Panc1 (cell line): Measurements from ENCODE around the gene CNGA4. TPM values are rescaled to one million over a fixed set of nuclear protein-coding genes. Genes with fewer than 3 reads are reported as not detected.

Source experiments
- ATAC-seq: fragments of 200-7000 bp; cut with Tn5 transposase; 2 replicates; pipeline ENCODE4 v1.9.1; 2020; ENCODE audit warnings: mild to moderate bottlenecking, moderate library complexity
- BruUV-seq: library from RNA; stranded (reverse); fragments of 400-500 nt; replicated peaks from 2 replicates; lab custom pipeline; 2021; lab: Mats Ljungman, UMichigan
- CTCF ChIA-PET: fragments of 300-600 bp; sonication (Branson Sonifier 250); formaldehyde crosslinking; loops from one replicate; lab custom pipeline; 2022; ENCODE audit warnings: antibody characterized with exemption; lab: Charles Lee
- POLR2A ChIA-PET: fragments of 300-600 bp; sonication (Branson Sonifier 250); formaldehyde crosslinking; loops from one replicate; lab custom pipeline; 2022; ENCODE audit warnings: antibody characterized with exemption; lab: Charles Lee
- DNase-seq: peaks from one replicate; pipeline ENCODE4 v3.0.0-alpha.2; 2010; ENCODE audit warnings: low read depth, low spot score
- H3K27ac ChIP-seq: 2 replicates; pipeline ENCODE4 v1.5.1; 2011; ENCODE audit warnings: mild to moderate bottlenecking, low read length, inconsistent platforms
- H3K27me3 ChIP-seq: fragments of 200-500 bp; sonication (Bioruptor generic); 2 replicates; pipeline ENCODE4 v1.6.0; 2014; ENCODE audit warnings: low read length, inconsistent platforms; ENCODE audit not compliant: control insufficient read depth, insufficient read depth
- H3K36me3 ChIP-seq: fragments of 200-500 bp; sonication (Bioruptor generic); 2 replicates; pipeline ENCODE4 v1.5.1; 2014; ENCODE audit warnings: inconsistent platforms, mild to moderate bottlenecking, low read length, moderate library complexity; ENCODE audit not compliant: control insufficient read depth, insufficient read depth
- H3K4me1 ChIP-seq: 2 replicates; pipeline ENCODE4 v1.5.1; 2011; ENCODE audit warnings: inconsistent platforms, mild to moderate bottlenecking, low read length, moderate library complexity; ENCODE audit not compliant: control insufficient read depth, insufficient read depth
- H3K4me3 ChIP-seq, 2 experiments: 2 replicates each; pipeline ENCODE4 v1.5.1; 2011 to 2012; ENCODE audit warnings: low read depth in 2 of 2, low read length in 2 of 2, mild to moderate bottlenecking in 2 of 2, inconsistent platforms in 1 of 2, moderate library complexity in 1 of 2
- H3K9me3 ChIP-seq: fragments of 200-500 bp; sonication (Bioruptor generic); 2 replicates; pipeline ENCODE4 v1.5.1; 2014; ENCODE audit warnings: low read depth, mild to moderate bottlenecking, inconsistent platforms, low read length, moderate library complexity; ENCODE audit not compliant: control insufficient read depth, insufficient read depth
- CTCF ChIP-seq: fragments of 450-650 bp; IDR thresholded peaks from 2 replicates; pipeline ENCODE4 v1.5.1; 2017; ENCODE audit warnings: mild to moderate bottlenecking
- POLR2AphosphoS5 ChIP-seq: IDR thresholded peaks from 2 replicates; pipeline ENCODE4 v1.6.1; 2012; ENCODE audit warnings: mild to moderate bottlenecking, low read depth, low read length, moderate library complexity
- REST ChIP-seq, 2 experiments: IDR thresholded peaks; 2 replicates each; pipeline ENCODE4 v1.6.1; 2011 to 2012; ENCODE audit warnings: low read depth in 2 of 2, control low read depth in 1 of 2, low read length in 1 of 2, mild to moderate bottlenecking in 1 of 2, moderate library complexity in 1 of 2; ENCODE audit not compliant: insufficient read depth in 1 of 2
- SIN3A ChIP-seq: IDR thresholded peaks from 2 replicates; pipeline ENCODE4 v1.6.1; 2012; ENCODE audit warnings: low read depth, mild to moderate bottlenecking, low read length, moderate library complexity, borderline replicate concordance; ENCODE audit not compliant: insufficient read depth
- TCF7L2 ChIP-seq: IDR thresholded peaks from 2 replicates; pipeline ENCODE4 v1.6.1; 2011; ENCODE audit warnings: mild to moderate bottlenecking, low read depth, low read length, inconsistent platforms
- in situ Hi-C: cut with HindIII; loops from 2 replicates; pipeline ENCODE4 v1.10.0; 2016; ENCODE audit warnings: low sequenced_read_pairs, low pct_unique_long_range_greater_than_20kb
- intact Hi-C: fragments of 100-400 bp; cut with micrococcal nuclease; formaldehyde crosslinking; loops from one replicate; pipeline ENCODE4 v1.10.0; 2022; ENCODE audit not compliant: unreplicated experiment
- total RNA-seq: library from RNA; stranded (reverse); gene quantifications from one replicate; pipeline ENCODE4 v1.2.1, GENCODE V29; 2021; ENCODE audit not compliant: unreplicated experiment

The CNGA4 gene
- total RNA-seq, 1 experiment from 2014 or later: 0.62 TPM

DNA sequence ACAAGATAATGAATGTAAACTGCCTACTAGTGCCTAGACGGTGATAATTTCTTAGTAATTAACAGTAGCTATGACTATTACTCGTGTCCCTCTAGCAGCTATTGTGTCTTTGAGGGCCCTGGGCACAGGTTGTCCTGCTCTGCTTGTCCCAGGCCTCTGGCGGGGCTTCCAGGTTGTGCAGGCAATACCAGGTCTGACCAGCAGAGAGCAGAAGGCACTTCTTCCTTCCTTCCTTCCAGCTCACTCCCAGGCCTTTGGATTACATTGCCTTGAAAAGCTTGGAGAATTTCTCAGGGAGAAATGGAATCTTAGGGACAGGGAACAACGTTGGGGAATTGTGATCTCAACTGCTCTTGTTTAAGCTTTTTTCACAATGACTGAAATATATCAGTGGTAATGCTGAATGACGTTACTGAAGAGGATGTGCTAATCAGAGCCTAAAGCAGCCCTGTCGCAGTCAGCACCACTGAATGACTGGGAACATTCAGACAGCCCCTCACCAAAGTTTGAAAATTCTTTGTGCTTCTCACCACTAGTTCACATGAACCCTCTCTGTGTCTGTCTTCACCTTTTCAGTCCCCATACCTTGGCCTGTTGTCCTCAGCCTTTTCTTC lies 12.3 kb downstream of the CNGA4 start:
- BruUV-seq: no TSS peak
- TF ChIP-seq POLR2AphosphoS5: no peak
- TF ChIP-seq CTCF: peak; percentile 96
- no peak for TF ChIP-seq REST (IDR thresholded peaks at IDR 0.05; ENCODE audit: insufficient read depth in 1 of 2, low read depth in 2 of 2, low read length in 1 of 2)
- no peak for TF ChIP-seq TCF7L2
- in situ Hi-C loops (no loop called here), intact Hi-C loops (loop anchor here (2.0 kb wide), 2 partner anchors 64 to 102 kb away; no protein-coding TSS in a partner anchor)
- ATAC-seq (peak; percentile 98), DNase-seq (peak; percentile 69)
- Histone ChIP-seq H3K27ac (no peak overlapping the region), H3K4me3 (no peak overlapping the region), H3K4me1 (no peaks in the 10 kb centered on the region), H3K36me3 (no peaks in the 10 kb centered on the region), H3K27me3 (peaks cover 10% of the 10 kb centered on the region), H3K9me3 (no peaks in the 10 kb centered on the region)
- POLR2A ChIA-PET: interaction anchor here (0.6 to 0.8 kb wide), 2 partner anchors 112 to 191 kb away, joined by 3 to 5 read pairs; no protein-coding TSS in a partner anchor
- CTCF ChIA-PET: interaction anchor here (0.5 to 4.0 kb wide), 17 partner anchors 9 to 1338 kb away, joined by 3 to 56 read pairs (median 4); partner anchors contain the start of genes CCKBR, CNGA4 and MRPL17

- POLR2A ChIA-PET: no interaction called here
- in situ Hi-C loops (no loop called here), intact Hi-C loops (loop anchor here (2.0 kb wide), 2 partner anchors 63 to 101 kb away; no protein-coding TSS in a partner anchor)
- Histone ChIP-seq H3K4me1 (no peaks in the 10 kb centered on the region), H3K9me3 (no peaks in the 10 kb centered on the region), H3K27me3 (peaks cover 18% of the 10 kb centered on the region), H3K36me3 (no peaks in the 10 kb centered on the region), H3K27ac (no peak overlapping the region), H3K4me3 (no peak overlapping the region)
- DNase-seq (no peak), ATAC-seq (no peak)
- TF ChIP-seq REST (IDR thresholded peaks at IDR 0.05; ENCODE audit: insufficient read depth in 1 of 2, low read depth in 2 of 2, low read length in 1 of 2): no peak
- TF ChIP-seq SIN3A: no peak
- TF ChIP-seq CTCF: no peak
- no peak for TF ChIP-seq POLR2AphosphoS5
- no peak for TF ChIP-seq TCF7L2
- BruUV-seq: no TSS peak
- CTCF ChIA-PET: interaction anchor here (0.6 to 4.0 kb wide), 6 partner anchors 8 to 111 kb away, joined by 3 to 56 read pairs (median 5); partner anchors contain the start of gene CCKBR
Measured at GRCh38 chr11:6251990-6252473, 13.1 kb downstream of the CNGA4 start.
